Glomerular endothelial cell (primary cell): Measurements from ENCODE around the gene UNC5B. TPM values are rescaled to one million over a fixed set of nuclear protein-coding genes. Genes with fewer than 3 reads are reported as not detected.
"Not testable (repeated sequence)": the region's sequence is repeated elsewhere in the genome, so short reads cannot be mapped to it uniquely, and the experiment has no call there.

Experiments used
- DNase-seq: peaks from one replicate; pipeline ENCODE4 v3.0.0-alpha.2; 2011; ENCODE audit warnings: low read depth, low spot score; ENCODE audit errors: extremely low read depth
- total RNA-seq: library from RNA; depleted of rRNA; stranded (reverse); fragments of >200 nt; gene quantifications from 2 replicates; pipeline ENCODE4 v1.2.3, GENCODE V29; 2015

The UNC5B gene
- total RNA-seq, 1 donor from 2014 or later, result 69.5 TPM

- DNase-seq, result no peak
These were observed 81.2 kb downstream of the UNC5B start for GRCh38 chr10:71293446-71294084.

DNA sequence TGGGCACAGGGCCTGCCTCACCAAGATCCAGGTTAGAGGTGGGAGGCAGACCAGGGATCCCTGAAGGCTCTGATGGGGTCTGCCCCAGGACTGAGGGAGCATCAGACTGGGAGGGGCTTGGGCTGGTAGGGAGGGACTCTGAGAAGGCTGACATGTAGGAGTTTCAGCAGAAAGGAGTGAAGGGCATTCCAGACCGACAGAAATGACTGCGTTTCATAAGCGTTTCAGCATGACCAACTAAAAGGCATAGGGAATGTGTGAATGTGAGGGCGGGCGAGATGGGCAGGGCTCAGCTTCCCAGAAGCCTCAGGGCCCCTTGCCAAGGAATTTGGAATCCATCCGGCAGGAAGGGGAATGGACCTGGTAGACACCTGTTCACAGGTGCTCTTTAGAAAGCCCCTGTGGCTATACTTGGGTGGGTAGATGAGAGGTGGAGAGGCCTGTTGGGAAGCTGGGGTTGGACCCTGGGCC is 81.8 kb downstream of the UNC5B start:
- no peak for DNase-seq

GRCh38 chr10:71294856-71295255 is 82.5 kb downstream of the UNC5B start:
- no peak for DNase-seq

GRCh38 chr10:71295641-71296040 is 83.3 kb downstream of the UNC5B start:
- DNase-seq, result no peak

DNA sequence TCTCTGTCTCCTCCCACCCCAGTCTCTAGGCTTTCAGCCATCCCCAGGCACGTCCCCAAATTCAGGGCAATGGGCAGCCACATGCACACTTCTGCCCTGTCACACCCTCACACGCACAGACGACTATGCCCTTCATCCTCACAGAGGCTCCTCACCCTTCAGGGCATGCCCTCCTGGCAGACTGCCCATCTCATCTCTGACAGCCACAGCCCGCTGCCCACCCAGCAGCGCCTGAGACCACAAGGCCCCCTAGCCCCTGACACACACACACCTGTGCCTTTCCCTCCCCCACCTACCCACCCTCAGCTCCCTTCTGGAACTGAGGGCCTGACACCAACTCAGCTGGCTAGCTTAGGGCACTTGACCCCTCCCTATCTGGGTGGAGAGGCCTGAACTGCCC is 83.7 kb downstream of the UNC5B start:
- no peak for DNase-seq

DNA sequence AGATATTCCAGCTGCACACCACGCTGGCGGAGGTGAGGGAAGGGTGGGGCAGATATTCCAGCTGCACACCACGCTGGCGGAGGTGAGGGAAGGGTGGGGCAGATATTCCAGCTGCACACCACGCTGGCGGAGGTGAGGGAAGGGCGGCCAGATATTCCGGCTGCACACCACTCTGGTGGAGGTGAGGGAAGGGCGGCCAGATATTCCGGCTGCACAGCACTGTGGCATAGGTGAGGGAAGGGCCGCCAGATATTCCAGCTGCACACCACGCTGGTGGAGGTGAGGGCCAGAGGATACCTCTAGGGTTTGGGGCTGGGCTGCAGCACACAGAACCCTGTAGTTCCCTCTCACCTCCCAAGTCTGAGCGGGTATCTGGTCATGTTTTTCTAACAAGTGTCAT is 84.4 kb downstream of the UNC5B start:
- DNase-seq, result not testable (repeated sequence)

GRCh38 chr10:71297343-71297742 is 85.0 kb downstream of the UNC5B start:
- DNase-seq, result no peak

- no peak for DNase-seq
These were observed 86.9 kb downstream of the UNC5B start for GRCh38 chr10:71299071-71299785.

DNA sequence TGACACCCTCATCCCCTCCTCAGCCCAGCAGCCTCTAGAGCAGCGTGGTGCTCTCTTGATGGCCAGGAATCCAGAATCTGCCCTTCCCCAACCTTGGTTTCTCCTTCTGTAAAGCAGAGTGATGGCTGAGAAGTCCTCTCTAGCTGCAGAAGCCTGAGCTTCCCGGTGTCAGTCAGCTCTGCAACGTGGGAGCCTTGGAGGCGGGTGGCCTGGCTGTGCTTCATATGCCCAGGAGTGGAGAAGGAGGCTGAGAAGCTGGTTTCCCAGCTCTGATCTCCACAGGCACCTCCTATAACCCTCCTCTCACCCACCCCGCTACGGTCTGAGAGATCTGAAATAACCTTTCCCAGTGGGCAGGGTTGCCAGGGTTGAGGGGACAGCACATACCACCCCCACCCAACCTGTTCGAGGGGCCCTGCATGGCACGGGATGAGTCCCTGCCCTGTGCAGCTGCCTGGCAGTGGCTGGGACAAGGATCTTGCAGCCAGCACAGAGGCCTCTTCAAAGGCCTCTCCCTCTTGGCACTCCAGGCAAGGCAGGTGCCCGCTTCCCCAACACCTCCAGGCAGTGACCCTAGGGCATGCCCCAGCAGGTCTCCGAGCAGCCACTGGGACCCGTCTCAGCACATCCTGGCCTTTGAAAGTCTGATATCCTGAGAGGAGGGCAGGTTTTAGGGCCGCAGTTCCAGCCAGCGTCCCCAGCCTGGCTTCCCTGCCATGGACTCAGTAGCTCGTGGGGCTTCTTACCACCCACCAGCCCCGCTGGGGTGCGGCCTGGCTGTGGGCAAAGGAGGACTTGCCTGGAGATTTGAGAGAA is 88.4 kb downstream of the UNC5B start:
- DNase-seq, result no peak

GRCh38 chr10:71301371-71301916 is 89.1 kb downstream of the UNC5B start:
- DNase-seq, result no peak

DNA sequence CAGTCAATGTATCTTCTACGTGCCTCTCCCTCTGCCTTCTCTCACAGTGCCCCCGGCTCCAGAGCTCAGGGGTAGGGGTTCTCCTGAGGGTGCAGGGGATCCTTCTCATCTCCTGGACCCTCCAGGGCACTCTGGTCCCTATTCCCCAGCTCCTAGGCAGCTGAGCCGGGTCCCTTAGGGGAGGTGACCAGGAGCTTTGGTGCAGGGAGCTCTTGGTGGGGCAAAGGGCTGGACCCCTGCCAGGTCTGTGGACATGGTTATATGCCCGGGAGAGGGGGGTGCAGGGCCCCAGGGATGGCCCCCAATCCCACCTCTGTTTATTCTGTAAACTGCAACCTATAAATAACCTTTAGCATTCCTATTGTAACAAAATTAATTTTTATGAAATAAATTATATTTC is 90.1 kb downstream of the UNC5B start:
- DNase-seq, result no peak

GRCh38 chr10:71302874-71303568 is 90.7 kb downstream of the UNC5B start:
- DNase-seq, result peak; percentile 34

- DNase-seq, result no peak
These were observed 91.2 kb downstream of the UNC5B start for GRCh38 chr10:71303569-71303907.

GRCh38 chr10:71304914-71305313 is 92.5 kb downstream of the UNC5B start:
- DNase-seq, result no peak

DNA sequence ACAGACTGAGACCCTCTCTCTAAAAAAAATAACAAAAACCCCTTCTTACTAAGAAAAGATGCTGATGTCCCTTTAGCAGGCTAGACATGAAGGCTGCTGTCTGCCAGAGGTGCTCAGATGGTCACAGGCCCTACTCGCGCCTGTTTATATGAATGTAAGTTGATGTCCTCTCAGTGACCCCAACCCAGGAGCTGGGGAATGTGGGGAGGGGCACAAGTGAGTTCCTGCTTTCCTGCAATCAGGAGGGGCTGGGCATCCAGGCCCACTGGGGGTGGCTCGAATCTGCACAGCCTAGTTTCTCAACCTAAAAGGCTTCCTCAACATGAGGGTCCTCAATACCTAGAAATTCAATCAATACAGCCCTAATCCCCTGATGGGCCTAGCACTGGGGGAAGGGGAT is 94.6 kb downstream of the UNC5B start:
- DNase-seq, result no peak

GRCh38 chr10:71307469-71308085 is 95.2 kb downstream of the UNC5B start:
- DNase-seq, result no peak

GRCh38 chr10:71308244-71308643 is 95.9 kb downstream of the UNC5B start:
- no peak for DNase-seq

DNA sequence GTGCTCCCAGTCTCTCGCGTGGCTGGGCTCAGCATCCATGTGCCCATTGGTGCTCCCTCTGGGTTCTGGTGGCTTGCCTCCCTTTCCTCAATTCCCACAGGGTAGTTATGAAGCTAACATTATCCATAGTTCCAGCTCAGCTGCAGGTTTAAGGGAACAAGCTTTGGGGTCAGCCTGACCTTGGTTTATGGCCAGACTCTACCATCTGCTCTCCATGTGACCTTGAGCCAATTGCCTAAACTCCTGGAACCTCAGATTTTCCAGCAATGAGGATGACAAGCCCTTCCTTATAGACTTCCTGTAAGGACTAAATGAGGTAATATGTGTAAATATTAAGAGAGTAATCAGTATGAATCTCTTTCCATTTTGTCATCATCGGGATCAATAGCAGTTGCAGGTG is 96.6 kb downstream of the UNC5B start:
- DNase-seq, result no peak

- DNase-seq, result no peak
These were observed 97.5 kb downstream of the UNC5B start for GRCh38 chr10:71309919-71310318.

DNA sequence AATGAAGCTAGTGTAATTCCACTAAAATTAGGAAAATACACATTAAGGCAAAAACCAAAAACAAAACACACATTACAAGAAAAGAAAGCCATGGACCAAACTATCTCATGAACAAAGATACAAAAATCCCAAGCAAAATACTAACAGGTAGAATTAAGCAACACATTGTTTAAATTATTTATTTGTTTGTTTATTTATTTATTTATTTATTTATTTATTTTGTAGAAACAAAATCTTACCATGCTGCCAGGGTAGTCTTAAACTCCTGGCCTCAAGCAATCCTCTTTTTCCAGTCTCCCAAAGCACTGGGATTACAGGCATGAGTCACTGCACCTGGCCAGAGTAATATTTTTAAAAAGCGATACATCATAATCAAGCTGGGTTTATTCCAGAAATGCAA is 99.8 kb downstream of the UNC5B start:
- no peak for DNase-seq
